SIG-M5 treated with dmso at 0.1 percent for 504 hours (cell line): ENCODE results near the gene SORCS1.

Source experiments
- DNase-seq: peaks from one replicate; lab custom pipeline; 2025; ENCODE audit not compliant: unreplicated experiment; lab: John Stamatoyannopoulos, UW

Gene SORCS1

GRCh38 chr10:106615081-106615480, 549.4 kb downstream of the SORCS1 start:
- no peak for DNase-seq

GRCh38 chr10:106614293-106614692, 550.2 kb downstream of the SORCS1 start:
- DNase-seq = no peak

- no peak for DNase-seq
These were observed 552.1 kb downstream of the SORCS1 start for GRCh38 chr10:106612381-106612780.

GRCh38 chr10:106609470-106610266, 554.8 kb downstream of the SORCS1 start:
- no peak for DNase-seq

- no peak for DNase-seq
These were observed 556.4 kb downstream of the SORCS1 start for GRCh38 chr10:106608066-106608465.

- no peak for DNase-seq
These were observed 569.2 kb downstream of the SORCS1 start for GRCh38 chr10:106595281-106595680.

- no peak for DNase-seq
These were observed 570.6 kb downstream of the SORCS1 start for GRCh38 chr10:106593876-106594275.

- no peak for DNase-seq
These were observed 572.1 kb downstream of the SORCS1 start for GRCh38 chr10:106592396-106592795.

- no peak for DNase-seq
These were observed 582.2 kb downstream of the SORCS1 start for GRCh38 chr10:106582291-106582690.

GRCh38 chr10:106577756-106578155, 586.8 kb downstream of the SORCS1 start:
- DNase-seq = no peak

- no peak for DNase-seq
These were observed 587.2 kb downstream of the SORCS1 start for GRCh38 chr10:106577266-106577665.

GRCh38 chr10:106576534-106576933, 588.0 kb downstream of the SORCS1 start:
- DNase-seq = no peak

- DNase-seq = no peak
These were observed 591.4 kb downstream of the SORCS1 start for GRCh38 chr10:106573106-106573505.

- no peak for DNase-seq
These were observed 593.1 kb downstream of the SORCS1 start for GRCh38 chr10:106571192-106571946.

GRCh38 chr10:106570268-106570667, 594.2 kb downstream of the SORCS1 start:
- DNase-seq = no peak

- DNase-seq = no peak
These were observed 596.9 kb downstream of the SORCS1 start for GRCh38 chr10:106567629-106568028.

GRCh38 chr10:106566873-106567272, 597.6 kb downstream of the SORCS1 start:
- no peak for DNase-seq

GRCh38 chr10:106565546-106565945, 599.0 kb downstream of the SORCS1 start:
- DNase-seq = no peak

GRCh38 chr10:106563384-106563783, 601.1 kb downstream of the SORCS1 start:
- no peak for DNase-seq

GRCh38 chr10:106560925-106561640, 603.4 kb downstream of the SORCS1 start:
- DNase-seq = no peak

GRCh38 chr10:106559442-106559841, 605.1 kb downstream of the SORCS1 start:
- no peak for DNase-seq
